CD4-positive, alpha-beta T cell treated with Interleukin-6 at 100 ng/mL for 8 hours (primary cell): ENCODE data around the gene ATP7B.
A peak's percentile ranks its signal among the peaks of the same experiment; 100 is the strongest.

Experiments
- DNase-seq: peaks from one replicate; pipeline ENCODE4 v3.0.0-alpha.2; 2020; ENCODE audit warnings: mixed read lengths, low spot score

Gene ATP7B

DNA sequence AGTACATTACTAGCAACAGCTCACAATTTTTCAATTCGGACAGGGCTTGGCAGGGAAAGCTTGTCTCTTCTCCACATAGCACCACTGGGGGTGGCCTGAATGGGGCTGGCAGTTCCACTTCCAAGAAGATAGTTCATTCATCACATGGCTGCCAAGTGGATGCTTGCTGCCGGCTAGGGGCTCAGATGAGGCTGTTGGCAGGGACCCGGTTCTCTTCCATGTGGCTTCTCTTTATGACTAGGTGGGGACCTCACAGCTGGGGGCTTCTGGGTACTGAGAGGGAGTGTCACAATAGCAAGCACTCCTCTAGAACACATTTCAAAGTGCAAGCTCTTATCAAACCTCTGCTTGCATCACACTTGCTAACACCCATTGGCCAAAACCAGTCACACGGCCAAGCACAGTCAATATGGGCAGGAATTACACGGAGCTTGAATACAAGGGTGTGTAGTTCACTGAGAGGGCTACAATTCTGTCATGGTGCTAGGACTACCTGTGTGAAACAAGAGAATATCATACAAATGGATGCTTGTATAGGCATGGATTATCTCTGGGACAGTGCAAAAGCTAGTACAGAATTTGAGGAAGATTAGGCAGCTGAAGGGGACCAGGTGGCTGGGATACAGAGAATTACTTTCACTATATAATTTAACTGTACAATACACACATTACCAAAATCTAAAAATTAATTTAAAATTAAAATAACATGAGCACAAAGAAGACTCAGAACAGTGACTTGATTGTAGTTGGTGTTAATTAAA is 32.3 kb downstream of the ATP7B start:
- no peak for DNase-seq

DNA sequence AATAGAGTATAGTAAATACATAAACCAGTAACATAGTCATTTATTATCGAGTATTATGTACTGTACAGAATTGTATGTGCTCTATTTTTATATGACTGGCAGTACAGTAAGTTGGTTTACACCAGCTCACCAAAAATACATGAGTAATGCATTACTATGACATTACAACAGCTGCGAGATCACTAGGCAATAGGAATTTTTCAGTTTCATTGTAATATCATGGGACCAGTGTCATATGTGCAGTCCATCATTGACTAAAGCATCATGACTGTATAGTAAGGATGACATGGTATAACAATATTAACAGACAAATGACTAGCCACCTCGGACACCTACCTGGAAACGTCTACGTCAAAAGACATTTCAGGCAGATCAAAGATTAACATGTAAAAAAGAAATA is 33.6 kb downstream of the ATP7B start:
- no peak for DNase-seq

DNA sequence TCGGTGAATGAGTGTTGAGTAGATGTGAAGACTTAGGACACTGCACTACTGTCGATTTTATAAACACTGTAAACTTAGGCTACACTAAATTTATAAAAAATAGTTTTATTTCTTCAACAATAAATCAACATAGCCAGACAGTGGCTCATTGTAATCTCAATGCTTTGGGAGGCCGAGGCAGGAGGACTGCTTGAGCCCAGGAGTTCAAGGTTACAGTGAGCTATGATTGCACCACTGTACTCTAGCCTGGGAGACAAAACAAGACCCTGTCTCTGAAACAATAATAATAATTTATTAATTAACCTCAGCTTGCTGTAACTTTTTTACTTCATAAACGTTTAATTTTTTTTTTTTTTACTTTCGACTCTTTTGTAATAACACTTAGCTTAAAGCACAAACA is 34.4 kb downstream of the ATP7B start:
- DNase-seq: no peak

DNA sequence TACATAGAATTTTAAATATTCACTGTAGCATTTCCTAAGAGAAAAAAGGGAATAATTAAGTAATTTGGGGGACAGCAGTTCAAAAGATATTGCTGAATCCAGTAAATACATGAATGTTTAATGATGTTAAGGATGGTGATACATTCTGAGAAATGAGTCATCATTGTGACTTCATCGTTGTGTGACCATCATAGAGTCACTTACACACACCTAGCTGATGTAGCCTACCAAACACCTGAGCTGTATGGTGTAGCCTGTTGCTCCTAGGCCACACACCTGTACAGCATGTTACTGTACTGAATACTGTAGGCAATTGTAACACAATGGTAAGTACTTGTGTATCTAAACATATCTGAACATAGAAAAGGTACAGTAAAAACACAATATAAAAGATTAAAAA is 34.8 kb downstream of the ATP7B start:
- DNase-seq: no peak

DNA sequence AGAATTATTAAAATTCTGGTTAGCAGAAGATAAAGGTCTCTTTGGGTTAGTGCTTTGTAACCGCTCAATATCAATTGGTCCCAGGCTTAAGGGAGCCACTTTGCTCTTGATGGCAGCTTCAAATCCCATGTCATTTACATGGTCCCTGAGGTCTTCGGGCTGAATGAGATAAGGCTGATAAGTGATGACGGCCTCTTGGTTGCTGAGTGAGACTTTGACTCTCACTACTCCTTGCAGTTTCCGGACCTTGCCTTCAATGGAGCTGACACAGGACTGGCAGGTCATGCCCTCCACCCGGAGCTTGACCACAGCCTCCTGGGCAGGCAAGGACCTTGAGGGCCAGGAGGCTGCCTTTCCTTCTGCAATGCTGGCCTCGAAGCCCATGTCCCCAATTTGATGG is 36.8 kb downstream of the ATP7B start:
- DNase-seq: no peak

DNA sequence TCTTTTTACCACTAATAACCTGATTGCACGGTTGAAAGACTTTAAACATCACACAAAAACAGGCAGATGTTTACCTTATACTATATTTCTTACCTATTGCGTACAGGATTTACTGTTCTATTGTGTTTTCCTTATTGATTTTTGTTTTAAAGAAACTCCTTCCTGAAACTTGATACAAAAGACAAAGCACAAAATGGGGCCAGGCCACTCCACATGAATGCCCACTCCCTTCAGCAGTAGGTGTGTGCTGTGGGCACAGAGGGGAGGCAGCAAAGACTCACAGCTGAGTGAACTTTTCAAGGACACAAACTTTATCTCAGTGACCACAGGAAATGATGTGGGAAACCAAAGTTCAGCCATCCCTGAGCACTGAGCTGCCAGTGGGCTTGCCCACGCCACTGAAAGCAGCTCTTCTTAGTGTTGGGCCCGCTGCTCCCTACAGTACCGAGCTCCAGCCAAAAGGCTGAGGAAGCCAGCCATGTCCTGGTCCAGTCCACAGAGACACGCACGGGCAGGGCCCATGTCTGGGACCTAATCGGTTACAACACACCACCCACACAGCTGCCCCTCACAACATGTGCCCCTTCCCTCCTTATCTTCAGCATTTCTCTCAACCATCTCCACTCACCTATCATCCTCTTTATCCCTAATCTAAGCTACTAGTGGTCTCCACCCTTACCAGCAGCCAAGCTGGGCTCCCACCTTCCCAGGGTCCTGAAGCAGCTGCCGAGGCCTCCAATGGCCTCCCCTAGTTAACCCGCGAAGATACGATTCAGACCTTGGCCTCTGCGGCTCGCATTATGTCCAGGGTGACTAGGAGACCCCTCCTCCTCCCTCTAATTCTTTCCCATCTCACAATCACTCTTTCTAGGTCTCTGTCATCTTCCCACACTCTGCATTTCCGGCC is 39.5 kb downstream of the ATP7B start:
- no peak for DNase-seq

DNA sequence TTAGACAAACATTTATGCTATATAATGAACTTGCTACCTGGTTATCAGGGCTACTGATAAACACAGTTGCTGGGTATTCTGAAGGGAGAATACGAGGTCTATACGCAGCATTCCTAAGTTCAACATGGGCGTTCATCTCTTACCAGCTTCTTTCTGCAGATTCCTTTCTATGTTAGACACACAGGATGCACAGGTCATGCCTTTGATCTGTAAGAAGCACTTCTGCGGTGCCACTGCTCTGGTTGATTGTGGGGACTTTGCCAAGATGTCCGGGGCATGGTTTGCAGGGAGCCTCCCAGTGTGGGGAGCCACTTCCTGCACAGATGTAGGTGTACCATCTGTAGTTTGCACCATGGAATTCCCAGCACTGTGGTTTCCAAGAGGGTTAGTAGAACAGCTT is 40.9 kb downstream of the ATP7B start:
- peak; percentile 24 for DNase-seq

DNA sequence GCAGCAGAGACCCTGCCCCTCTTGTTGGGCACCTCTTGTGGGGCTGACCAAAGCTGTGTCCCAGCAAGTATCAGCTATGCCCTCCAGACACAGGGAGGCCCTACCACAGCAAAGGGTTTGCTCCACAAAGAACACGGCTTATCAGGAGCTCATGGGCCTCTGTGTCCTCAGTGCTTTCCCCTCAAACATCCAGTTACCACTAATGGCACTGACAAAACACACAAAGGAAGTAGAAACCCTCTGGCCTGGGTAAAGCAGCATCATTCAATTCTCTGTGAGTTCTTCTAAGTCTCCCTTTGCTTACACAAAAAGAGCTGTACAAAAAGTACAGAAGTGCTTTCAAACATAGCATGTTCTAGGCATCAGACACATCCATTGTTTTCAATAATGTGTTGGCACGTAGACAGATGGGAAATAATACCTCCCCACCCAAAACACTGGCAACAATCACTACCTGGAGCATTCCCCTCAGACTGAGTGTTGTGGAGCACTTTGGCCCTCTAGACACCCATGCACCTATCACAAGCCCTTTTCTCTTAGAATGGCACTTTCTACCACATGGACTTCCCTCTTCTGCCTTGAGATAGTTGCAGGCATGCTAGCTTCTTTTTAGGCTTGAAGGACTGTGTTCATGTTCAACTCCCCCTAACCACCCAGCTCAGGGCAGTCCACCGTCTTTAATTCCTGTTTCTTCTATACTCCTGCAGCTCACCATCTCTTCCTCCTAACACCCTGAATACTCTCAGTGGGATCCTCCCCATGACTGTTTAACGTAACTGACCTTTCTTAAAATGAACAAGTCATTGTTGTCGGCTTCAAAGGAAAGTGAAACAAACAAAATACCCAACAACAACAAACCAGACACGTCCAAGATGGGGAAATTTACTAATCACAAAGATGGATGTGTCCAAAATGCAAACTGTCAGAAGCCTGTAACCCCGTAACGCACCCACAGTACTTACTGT is 43.5 kb downstream of the ATP7B start:
- no peak for DNase-seq

DNA sequence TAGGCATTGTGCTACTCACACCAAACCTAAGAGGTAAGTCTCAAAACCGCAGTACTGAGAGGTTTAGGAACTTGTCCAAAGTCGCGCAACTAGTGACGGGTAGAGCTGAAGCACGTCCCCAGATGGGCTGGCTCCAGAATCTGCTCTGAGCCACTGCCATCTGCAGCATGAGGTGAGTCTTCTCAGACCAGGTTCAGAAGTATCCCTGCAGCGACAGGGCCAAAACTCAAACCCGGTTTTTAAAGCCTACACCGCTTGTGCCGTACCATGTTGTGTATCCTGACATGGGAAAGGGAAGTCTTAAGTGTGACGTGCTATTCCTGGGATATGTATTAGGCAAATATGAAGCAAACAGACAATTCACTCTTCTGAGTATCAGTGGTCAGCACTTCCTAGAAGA is 45.1 kb downstream of the ATP7B start:
- DNase-seq: no peak

DNA sequence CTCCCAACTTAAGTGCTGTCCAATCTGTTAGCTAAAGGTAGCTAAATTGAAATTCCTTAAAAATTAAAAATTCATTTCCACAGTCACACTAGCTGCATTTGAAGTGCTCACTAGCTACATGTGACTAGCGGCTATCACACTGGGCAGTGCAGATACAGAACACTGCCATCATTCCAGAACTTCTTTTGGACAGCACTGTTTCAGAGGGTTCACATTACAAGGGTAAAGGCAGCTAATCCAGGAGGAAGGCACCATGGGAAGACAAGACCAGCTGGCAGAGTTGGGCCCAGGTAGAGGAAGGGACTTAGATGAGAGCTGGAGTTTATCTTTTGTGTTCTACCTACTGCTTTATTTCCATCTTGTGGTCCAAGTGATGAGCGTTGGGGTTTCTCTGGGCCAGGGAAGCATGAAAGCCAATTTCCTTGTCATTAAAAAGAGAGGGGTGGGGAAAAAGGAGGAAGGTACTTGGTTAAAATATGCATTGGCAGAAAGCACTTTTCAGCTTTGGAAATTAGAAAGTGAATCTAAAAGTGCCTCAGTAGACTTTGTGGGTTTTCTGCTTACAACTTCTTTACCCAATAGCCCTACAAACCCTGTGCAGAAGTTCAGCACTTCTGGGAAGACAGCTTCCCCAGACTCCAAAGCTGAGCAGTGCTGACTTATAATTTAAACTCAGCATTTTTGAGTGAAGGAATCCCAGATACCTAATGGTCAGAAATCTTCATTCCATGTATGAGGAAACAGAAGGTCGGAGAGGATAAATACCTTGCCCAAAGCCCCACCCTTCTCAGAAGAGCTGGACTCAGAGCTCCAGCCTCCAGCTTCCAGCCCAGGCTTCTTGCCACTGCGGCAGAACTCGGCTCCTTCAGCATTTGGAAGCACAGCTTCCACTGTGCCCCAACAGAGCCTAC is 49.5 kb downstream of the ATP7B start:
- DNase-seq: no peak

DNA sequence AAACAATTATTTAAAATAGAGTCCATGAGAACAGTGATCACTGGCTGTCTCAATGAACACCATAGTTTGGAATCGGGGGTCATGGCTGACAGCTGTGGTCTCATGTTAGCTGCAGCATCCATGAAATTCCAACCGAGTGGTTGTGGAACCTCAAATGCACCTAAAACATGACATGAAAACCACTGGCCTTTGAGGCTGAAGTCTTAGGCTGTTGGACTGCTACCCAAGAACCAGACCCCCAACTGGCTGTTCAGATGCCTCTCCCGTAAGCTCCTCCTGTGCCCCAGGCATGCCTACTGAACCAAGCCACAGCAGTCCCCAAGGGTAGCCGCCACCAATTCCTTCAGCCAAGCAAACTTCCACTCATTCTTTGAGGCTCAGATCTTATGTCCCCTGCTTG is 50.5 kb downstream of the ATP7B start:
- DNase-seq: no peak

DNA sequence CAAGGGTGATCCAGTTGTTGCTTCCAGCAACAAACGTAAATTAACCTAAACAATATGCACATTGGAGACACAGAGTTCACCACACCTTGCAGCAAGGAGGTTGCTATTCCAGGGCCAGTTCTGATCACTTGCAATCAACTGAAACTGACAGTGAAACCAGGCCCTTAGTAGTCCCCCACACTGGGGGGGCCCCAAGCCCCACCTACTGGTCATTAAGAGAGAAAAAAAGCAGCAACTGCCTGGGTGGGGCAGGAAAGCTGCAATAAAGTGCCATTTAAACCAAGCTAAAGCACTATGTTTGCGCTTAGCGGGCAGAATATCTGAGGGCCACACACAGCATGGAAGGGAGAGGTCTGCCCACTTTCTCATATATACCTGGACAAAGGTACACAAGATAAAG is 51.5 kb downstream of the ATP7B start:
- DNase-seq: no peak

DNA sequence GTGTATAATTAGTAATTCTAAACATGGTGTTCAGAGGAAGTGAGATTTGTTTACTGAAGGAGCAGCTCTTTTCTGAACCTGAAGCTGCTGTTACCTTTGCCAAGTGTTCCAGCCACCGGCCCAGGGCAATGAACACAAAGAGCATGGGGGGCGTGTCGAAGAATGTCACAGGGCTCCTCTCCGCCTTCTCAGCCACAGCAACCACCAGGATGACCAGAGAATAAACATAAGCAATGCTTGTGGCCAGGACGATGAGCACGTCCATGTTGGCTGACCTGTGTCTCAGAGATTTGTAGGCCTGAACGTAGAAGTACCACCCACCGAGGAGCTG is 53.1 kb downstream of the ATP7B start:
- DNase-seq: no peak

DNA sequence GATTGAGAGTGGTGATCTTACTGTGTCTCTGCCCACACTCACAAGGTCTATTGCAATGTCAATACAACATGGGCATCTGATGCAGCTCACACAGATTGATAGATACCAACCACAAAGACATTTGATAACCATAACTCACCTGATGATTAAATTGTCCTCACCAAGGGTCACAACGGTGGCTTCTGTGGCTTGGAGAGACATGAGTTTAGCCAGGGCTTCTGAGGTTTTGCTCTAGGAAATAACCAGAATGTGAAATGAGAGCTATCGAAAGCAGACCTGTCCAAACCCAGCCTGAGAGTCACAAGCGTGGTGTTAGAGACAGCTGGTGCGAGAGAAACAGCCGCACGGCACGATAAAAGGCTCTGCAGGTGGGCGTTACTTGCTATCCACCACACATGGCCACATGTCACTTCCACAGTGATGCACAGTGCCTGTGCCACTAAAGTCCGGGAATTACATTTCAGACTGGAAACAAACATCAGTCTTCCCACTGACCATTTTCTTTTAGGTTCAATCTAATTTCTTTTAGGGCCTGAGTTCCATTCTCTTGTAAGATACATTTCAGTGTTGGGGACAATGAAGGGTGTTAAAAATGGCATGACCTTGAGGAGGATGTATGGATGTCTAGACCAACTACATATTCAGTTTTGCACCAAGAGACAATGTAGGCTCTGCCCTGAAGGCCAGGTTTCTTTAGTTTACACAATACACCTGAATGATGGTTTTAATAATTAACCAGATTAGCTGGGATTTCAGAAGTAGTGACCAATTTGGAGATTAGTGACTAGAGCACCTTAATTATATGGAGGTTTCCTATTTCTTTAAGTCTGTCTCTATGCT is 53.7 kb downstream of the ATP7B start:
- no peak for DNase-seq

DNA sequence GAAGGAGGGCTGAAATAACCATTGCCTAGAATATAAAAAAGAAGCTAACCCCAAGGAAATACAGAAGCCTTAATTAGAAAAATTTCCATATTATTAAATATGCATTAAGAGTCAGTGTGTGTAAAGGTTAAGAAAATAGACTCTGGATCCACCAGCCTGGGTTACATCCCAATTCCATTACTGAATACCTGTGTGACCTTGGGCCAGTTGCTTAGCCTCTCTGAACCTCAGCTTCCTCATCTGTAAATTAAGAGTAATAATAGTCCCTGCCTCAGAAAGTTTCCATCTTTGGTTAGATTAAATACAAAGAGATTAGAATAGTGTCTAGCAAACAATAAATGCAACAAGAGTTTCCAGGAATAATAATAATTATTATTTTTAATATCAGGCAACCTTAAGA is 54.5 kb downstream of the ATP7B start:
- no peak for DNase-seq

DNA sequence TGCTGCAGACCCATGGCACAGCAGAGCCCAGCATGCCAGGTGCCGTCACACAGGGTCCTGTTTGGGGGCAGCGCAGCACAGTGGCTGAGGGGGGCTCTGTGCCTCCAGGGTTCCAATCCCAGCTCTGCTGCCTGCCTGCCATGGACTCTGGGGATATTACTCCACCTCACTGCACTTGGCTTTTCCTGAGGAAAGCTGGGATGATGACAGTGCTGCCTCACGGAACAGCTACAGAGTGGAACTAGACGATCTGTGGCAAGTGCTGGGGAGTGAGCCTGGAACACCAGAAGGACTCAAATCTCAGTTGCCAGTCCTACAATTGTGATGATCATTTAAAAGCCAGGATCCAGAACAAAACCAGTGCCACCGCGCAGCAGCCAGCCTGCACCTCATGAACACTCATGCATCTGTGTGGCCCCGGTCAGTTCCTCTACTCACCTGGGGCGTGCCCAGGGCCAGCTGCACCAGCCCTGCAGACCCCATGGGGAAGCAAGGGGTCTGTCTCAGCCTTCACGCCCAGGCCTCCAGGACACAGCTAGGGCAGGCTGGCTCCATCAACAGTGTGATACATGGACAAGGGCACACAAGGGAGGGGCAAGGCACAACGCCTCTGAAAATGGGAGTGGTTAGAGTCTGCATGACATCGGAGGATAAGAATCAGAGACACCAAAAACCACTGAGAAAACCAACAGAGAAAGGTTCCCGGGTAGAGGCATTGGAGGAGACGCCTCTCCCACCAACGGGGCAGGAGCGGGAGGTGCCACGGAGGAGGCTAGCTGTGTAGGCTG is 55.2 kb downstream of the ATP7B start:
- DNase-seq: no peak

DNA sequence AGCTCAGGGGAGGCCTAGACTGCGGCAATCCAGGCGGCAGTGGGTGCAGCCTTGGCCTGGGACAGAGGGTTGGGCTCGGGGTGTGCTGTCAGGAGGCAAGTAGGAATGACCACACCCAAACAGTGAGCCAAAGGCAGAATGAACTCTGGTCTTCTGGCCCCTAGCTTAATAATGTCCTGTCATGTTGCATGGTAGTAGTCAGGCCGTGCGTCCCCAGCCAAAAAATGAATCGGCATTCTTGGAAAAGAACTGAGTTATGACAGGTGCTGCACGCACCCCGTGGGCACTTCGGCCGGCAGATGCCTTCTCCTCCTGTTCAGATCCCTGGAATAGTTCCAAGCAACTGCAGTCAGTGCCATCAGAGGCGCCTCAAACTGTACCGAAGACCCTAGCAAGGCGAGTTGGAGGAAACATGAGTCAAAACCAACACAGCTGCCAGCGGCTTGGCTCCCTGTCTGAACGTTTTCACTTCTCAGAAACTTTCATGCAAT is 55.9 kb downstream of the ATP7B start:
- DNase-seq: no peak

DNA sequence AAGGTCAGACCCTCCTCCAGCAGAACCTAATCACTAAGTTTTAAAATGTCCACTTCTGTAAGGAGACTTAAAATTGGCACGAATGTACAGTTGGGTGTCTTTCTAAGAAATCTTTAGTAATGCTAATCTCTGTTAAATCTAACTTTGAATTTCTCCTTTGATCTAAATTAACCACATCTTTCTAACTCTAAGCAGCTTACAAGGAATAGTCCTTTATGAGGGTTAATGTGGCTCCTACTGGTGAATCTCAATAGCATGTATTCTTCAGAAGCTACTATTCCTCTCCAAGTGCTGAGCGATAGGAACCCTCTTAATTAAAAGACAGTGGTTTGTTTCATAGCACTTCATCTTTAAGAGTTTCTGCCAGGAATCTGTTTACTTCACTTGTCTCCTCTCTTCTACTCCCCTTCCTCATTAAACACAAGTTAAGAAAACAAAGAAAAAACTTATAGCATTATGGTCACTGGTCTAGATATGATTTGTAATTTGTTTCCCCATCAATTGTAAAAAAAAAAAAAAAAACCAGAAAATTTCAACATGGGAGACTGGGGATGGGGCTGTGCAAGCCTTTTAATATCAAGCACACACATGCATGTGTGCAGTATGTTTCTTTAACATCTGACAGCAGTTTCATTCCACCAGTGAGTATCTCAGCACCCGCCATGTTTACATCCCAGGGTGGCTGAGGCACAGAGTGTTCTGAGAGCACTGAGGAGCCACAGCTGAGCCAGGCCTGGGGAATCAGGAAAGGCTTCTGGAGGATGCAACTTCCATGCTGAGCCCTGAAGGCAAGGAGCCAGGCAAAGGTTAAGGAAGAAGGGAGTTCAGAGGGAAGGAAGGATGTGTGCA is 57.7 kb downstream of the ATP7B start:
- no peak for DNase-seq
